Liver (tissue), 9 donors: ENCODE measurements around the gene TOMM7. TPM values are rescaled to one million over a fixed set of nuclear protein-coding genes. Genes with fewer than 3 reads are reported as not detected.
A peak's percentile ranks its signal among the peaks of the same experiment; 100 is the strongest.

Experiments
- DNase-seq: peaks from one replicate; pipeline ENCODE4 v3.0.0-alpha.2; 2017; ENCODE audit warnings: low spot score
- H3K27ac ChIP-seq, 2 donors: one replicate each; pipeline ENCODE4 v1.7.0; 2013; ENCODE audit warnings: inconsistent platforms in 2 of 2, low read length in 2 of 2, control low read depth in 1 of 2, low read depth in 1 of 2, mild to moderate bottlenecking in 1 of 2
- H3K27me3 ChIP-seq, 4 donors: one replicate each; pipeline versions ENCODE4 v1.6.1 to v1.7.0; 2013; ENCODE audit warnings: low read length in 3 of 4, inconsistent platforms in 1 of 4, mild to moderate bottlenecking in 1 of 4, moderate library complexity in 1 of 4; ENCODE audit not compliant: control insufficient read depth in 4 of 4, insufficient read depth in 4 of 4
- H3K36me3 ChIP-seq, 4 donors: one replicate each; pipeline versions ENCODE4 v1.6.1 to v1.7.0; 2013; ENCODE audit warnings: low read length in 3 of 4, mild to moderate bottlenecking in 3 of 4, low read depth in 1 of 4, moderate library complexity in 1 of 4; ENCODE audit not compliant: control insufficient read depth in 4 of 4, insufficient read depth in 3 of 4
- H3K4me1 ChIP-seq, 4 donors: one replicate each; pipeline versions ENCODE4 v1.6.1 to v1.7.0; 2013; ENCODE audit warnings: low read length in 3 of 4, mild to moderate bottlenecking in 3 of 4, moderate library complexity in 1 of 4; ENCODE audit not compliant: control insufficient read depth in 4 of 4, insufficient read depth in 4 of 4
- H3K4me3 ChIP-seq, 3 donors: one replicate each; pipeline versions ENCODE4 v1.6.1 to v1.7.0; 2013; ENCODE audit warnings: low read length in 3 of 3, control low read depth in 1 of 3, low read depth in 1 of 3, mild to moderate bottlenecking in 1 of 3
- H3K9ac ChIP-seq, 2 donors: one replicate each; pipeline ENCODE4 v1.7.0; 2013; ENCODE audit warnings: low read length in 2 of 2, mild to moderate bottlenecking in 2 of 2, moderate library complexity in 2 of 2, control low read depth in 1 of 2, low read depth in 1 of 2
- H3K9me3 ChIP-seq, 4 donors: one replicate each; pipeline versions ENCODE4 v1.6.1 to v1.7.0; 2013; ENCODE audit warnings: low read length in 3 of 4; ENCODE audit not compliant: control insufficient read depth in 4 of 4
- CTCF ChIP-seq: fragments of 150-350 bp; IDR thresholded peaks from 2 replicates; pipeline ENCODE4 v1.5.1; 2017; ENCODE audit warnings: improper control_type of control experiment, low read depth, low read length; ENCODE audit not compliant: missing input control
- EGR1 ChIP-seq, 2 donors: IDR thresholded peaks; 2 replicates each; pipeline ENCODE4 v1.6.1; 2016 to 2018; ENCODE audit warnings: antibody characterized with exemption in 2 of 2, low read depth in 2 of 2
- GABPA ChIP-seq, 2 donors: IDR thresholded peaks in 1 of 2; conservative IDR thresholded peaks in 1 of 2; 2 replicates each; pipeline ENCODE4 v1.6.1; 2016; ENCODE audit warnings: antibody characterized with exemption in 2 of 2, mild to moderate bottlenecking in 1 of 2, moderate library complexity in 1 of 2
- HNF4A ChIP-seq, 2 donors: conservative IDR thresholded peaks; 2 replicates each; pipeline ENCODE4 v1.6.1; 2016; ENCODE audit warnings: antibody characterized with exemption in 2 of 2, mild to moderate bottlenecking in 2 of 2
- HNF4G ChIP-seq: IDR thresholded peaks from 2 replicates; pipeline ENCODE4 v1.6.1; 2016; ENCODE audit warnings: antibody characterized with exemption
- JUND ChIP-seq, 2 donors: IDR thresholded peaks; 2 replicates each; pipeline ENCODE4 v1.6.1; 2016; ENCODE audit warnings: antibody characterized with exemption in 2 of 2
- MAX ChIP-seq: IDR thresholded peaks from 2 replicates; pipeline ENCODE4 v1.6.1; 2016; ENCODE audit warnings: antibody characterized with exemption
- NR2F2 ChIP-seq: IDR thresholded peaks from 2 replicates; pipeline ENCODE4 v1.6.1; 2016; ENCODE audit warnings: antibody characterized with exemption
- RAD21 ChIP-seq, 2 donors: IDR thresholded peaks; 2 replicates each; pipeline ENCODE4 v1.6.1; 2016; ENCODE audit warnings: antibody characterized with exemption in 2 of 2, mild to moderate bottlenecking in 2 of 2
- REST ChIP-seq: IDR thresholded peaks from 2 replicates; pipeline ENCODE4 v1.6.1; 2016; ENCODE audit warnings: antibody characterized with exemption, mild to moderate bottlenecking
- RXRA ChIP-seq, 2 donors: IDR thresholded peaks; 2 replicates each; pipeline ENCODE4 v1.6.1; 2017 to 2018; ENCODE audit warnings: antibody characterized with exemption in 2 of 2, mild to moderate bottlenecking in 1 of 2
- SP1 ChIP-seq: IDR thresholded peaks from 2 replicates; pipeline ENCODE4 v1.6.1; 2018; ENCODE audit warnings: antibody characterized with exemption, mild to moderate bottlenecking
- TAF1 ChIP-seq: conservative IDR thresholded peaks from 2 replicates; pipeline ENCODE4 v1.6.1; 2016; ENCODE audit warnings: antibody characterized with exemption, mild to moderate bottlenecking
- YY1 ChIP-seq: IDR thresholded peaks from 2 replicates; pipeline ENCODE4 v1.6.1; 2016; ENCODE audit warnings: antibody characterized with exemption, mild to moderate bottlenecking
- WGBS: extraction: QIAGEN DNeasy Blood & Tissue Kit; methylation state at CpG from one replicate; pipeline ENCODE4 v1.1.7; 2013; 5-methylcytosine and 5-hydroxymethylcytosine counted together
- polyA plus RNA-seq, 2 donors: library from polyadenylated mRNA; stranded (reverse) in 1 of 2; unstranded in 1 of 2; fragments of 200-250 nt in 1 of 2; fragments of >200 nt in 1 of 2; fragmentation: Nextera tagmentation in 1 of 2; extraction: Ambion mirVana in 1 of 2; gene quantifications; one replicate each; pipeline versions ENCODE4 v1.2.1 to v1.2.3, GENCODE V29; 2013 to 2015
- total RNA-seq, 2 donors: library from RNA; depleted of rRNA; stranded (reverse); fragments of >200 nt; gene quantifications; one replicate each; pipeline ENCODE4 v1.2.3, GENCODE V29; 2014
- TF ChIP-seq, protein P1 (sequence below): IDR thresholded peaks from 2 replicates; pipeline ENCODE4 v1.6.1; 2016; ENCODE audit warnings: antibody characterized with exemption
- TF ChIP-seq, protein P2 (sequence below): IDR thresholded peaks from 2 replicates; pipeline ENCODE4 v1.6.1; 2016; ENCODE audit warnings: antibody characterized with exemption
- donor health status: healthy.
- donor health status: healthy.
- donor health status: healthy.
- donor health status: healthy.
- donor health status: healthy.

Gene TOMM7
- total and polyA plus RNA-seq, 4 donors, result 39.2 to 271 (median 137) TPM

GRCh38 chr7:22842383-22842941 is 19.8 kb upstream of the TOMM7 start:
- Histone ChIP-seq H3K4me3 (no peak overlapping the region), H3K36me3 (no peaks in the 10 kb centered on the region), H3K9me3 (no peaks in the 10 kb centered on the region), H3K4me1 (no peaks in the 10 kb centered on the region), H3K27ac (peak overlapping the region; percentile 44 to 50), H3K27me3 (no peaks in the 10 kb centered on the region), H3K9ac (no peak overlapping the region)
- DNase-seq, result no peak
- TF ChIP-seq NR2F2 (peak; percentile 21), EGR1 (IDR thresholded peaks at IDR 0.05; ENCODE audit: low read depth in 2 of 2) (no peak), GABPA (IDR thresholded peaks at IDR 0.05 in 1 of 2, conservative IDR thresholded peaks at IDR 0.05 in 1 of 2) (peak in 1 of 2 donors; percentile 14), YY1 (no peak), JUND (IDR thresholded peaks at IDR 0.05) (no peak), RXRA (IDR thresholded peaks at IDR 0.05) (peak in 1 of 2 donors; percentile 5), RAD21 (IDR thresholded peaks at IDR 0.05) (no peak), SP1 (peak; percentile 33)
- TF ChIP-seq, protein P1, sequence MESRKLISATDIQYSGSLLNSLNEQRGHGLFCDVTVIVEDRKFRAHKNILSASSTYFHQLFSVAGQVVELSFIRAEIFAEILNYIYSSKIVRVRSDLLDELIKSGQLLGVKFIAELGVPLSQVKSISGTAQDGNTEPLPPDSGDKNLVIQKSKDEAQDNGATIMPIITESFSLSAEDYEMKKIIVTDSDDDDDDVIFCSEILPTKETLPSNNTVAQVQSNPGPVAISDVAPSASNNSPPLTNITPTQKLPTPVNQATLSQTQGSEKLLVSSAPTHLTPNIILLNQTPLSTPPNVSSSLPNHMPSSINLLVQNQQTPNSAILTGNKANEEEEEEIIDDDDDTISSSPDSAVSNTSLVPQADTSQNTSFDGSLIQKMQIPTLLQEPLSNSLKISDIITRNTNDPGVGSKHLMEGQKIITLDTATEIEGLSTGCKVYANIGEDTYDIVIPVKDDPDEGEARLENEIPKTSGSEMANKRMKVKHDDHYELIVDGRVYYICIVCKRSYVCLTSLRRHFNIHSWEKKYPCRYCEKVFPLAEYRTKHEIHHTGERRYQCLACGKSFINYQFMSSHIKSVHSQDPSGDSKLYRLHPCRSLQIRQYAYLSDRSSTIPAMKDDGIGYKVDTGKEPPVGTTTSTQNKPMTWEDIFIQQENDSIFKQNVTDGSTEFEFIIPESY, result no peak
- WGBS, result 78% methylated on average over 6 of the region's 6 CpGs

- WGBS, result 76% methylated on average over 10 of the region's 10 CpGs
- DNase-seq, result no peak
Observed at GRCh38 chr7:22841954-22842353, 19.3 kb upstream of the TOMM7 start.

GRCh38 chr7:22837308-22837707 is 14.7 kb upstream of the TOMM7 start:
- no peak for TF ChIP-seq RXRA (IDR thresholded peaks at IDR 0.05)
- no peak for TF ChIP-seq CTCF
- TF ChIP-seq REST, result no peak
- no peak for TF ChIP-seq NR2F2
- no peak for TF ChIP-seq HNF4A (conservative IDR thresholded peaks at IDR 0.05)
- no peak for TF ChIP-seq YY1
- TF ChIP-seq MAX, result no peak
- TF ChIP-seq, protein P2, sequence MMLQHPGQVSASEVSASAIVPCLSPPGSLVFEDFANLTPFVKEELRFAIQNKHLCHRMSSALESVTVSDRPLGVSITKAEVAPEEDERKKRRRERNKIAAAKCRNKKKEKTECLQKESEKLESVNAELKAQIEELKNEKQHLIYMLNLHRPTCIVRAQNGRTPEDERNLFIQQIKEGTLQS, result no peak
- no peak for TF ChIP-seq TAF1
- TF ChIP-seq, protein P1, result no peak
- no peak for TF ChIP-seq HNF4G
- TF ChIP-seq RAD21 (IDR thresholded peaks at IDR 0.05), result no peak
- DNase-seq, result no peak
- no peak overlapping the region for H3K4me3 ChIP-seq
- no peaks in the 10 kb centered on the region for H3K36me3 ChIP-seq
- 94% methylated on average over 6 of the region's 6 CpGs for whole genome bisulfite sequencing
- no peak overlapping the region for H3K9ac ChIP-seq
- no peak overlapping the region for H3K27ac ChIP-seq
- H3K9me3 ChIP-seq, result no peaks in the 10 kb centered on the region
- no peaks in the 10 kb centered on the region for H3K4me1 ChIP-seq
- no peaks in the 10 kb centered on the region for H3K27me3 ChIP-seq

More at GRCh38 chr7:22841954-22842353, 19.3 kb upstream of the TOMM7 start:
- Histone ChIP-seq H3K36me3 (no peaks in the 10 kb centered on the region), H3K4me1 (no peaks in the 10 kb centered on the region), H3K27ac (peak overlapping the region in 1 of 2 donors; percentile 50), H3K27me3 (no peaks in the 10 kb centered on the region), H3K9ac (no peak overlapping the region), H3K9me3 (no peaks in the 10 kb centered on the region), H3K4me3 (no peak overlapping the region)
- TF ChIP-seq RXRA (IDR thresholded peaks at IDR 0.05), result peak; percentile 36 to 42
- TF ChIP-seq, protein P2, result no peak
